Measurements from ENCODE around the gene SRSF5.
A peak's percentile ranks its signal among the peaks of the same experiment; 100 is the strongest.

Gene SRSF5

GRCh38 chr14:69816216-69816615 is 49.3 kb downstream of the SRSF5 start:
- no peak overlapping the region for H3K4me3 ChIP-seq (ENCODE audit: low read depth in 1 of 2, low read length in 1 of 2)
- peaks cover 0 to 5% of the 10 kb centered on the region in 2 experiments for H3K4me1 ChIP-seq (ENCODE audit: control insufficient read depth in 1 of 2, insufficient read depth in 1 of 2, low read depth in 1 of 2, low read length in 1 of 2)
- H3K27ac ChIP-seq = no peak overlapping the region
- no peak for TF ChIP-seq CTCF (IDR thresholded peaks at IDR 0.05)
- no peaks in the 10 kb centered on the region for H3K9me3 ChIP-seq
- H3K36me3 ChIP-seq = no peaks in the 10 kb centered on the region
- peaks cover 49% of the 10 kb centered on the region for H3K27me3 ChIP-seq

- Histone ChIP-seq H3K27me3 (peaks cover 52% of the 10 kb centered on the region), H3K4me1 (ENCODE audit: control insufficient read depth in 1 of 2, insufficient read depth in 1 of 2, low read depth in 1 of 2, low read length in 1 of 2) (peaks cover 0 to 5% of the 10 kb centered on the region in 2 experiments), H3K9me3 (no peaks in the 10 kb centered on the region), H3K27ac (no peak overlapping the region), H3K36me3 (no peaks in the 10 kb centered on the region), H3K4me3 (ENCODE audit: low read depth in 1 of 2, low read length in 1 of 2) (no peak overlapping the region)
- peak; percentile 86 for TF ChIP-seq CTCF (IDR thresholded peaks at IDR 0.05)
Measured at GRCh38 chr14:69818758-69819191, 51.8 kb downstream of the SRSF5 start.

- Histone ChIP-seq H3K4me3 (ENCODE audit: low read depth in 1 of 2, low read length in 1 of 2) (no peak overlapping the region), H3K4me1 (ENCODE audit: control insufficient read depth in 1 of 2, insufficient read depth in 1 of 2, low read depth in 1 of 2, low read length in 1 of 2) (peaks cover 0 to 5% of the 10 kb centered on the region in 2 experiments), H3K27me3 (peaks cover 44% of the 10 kb centered on the region), H3K27ac (no peak overlapping the region), H3K36me3 (no peaks in the 10 kb centered on the region), H3K9me3 (no peaks in the 10 kb centered on the region)
- no peak for TF ChIP-seq CTCF (IDR thresholded peaks at IDR 0.05)
Measured at GRCh38 chr14:69819607-69820006, 52.7 kb downstream of the SRSF5 start.

- no peak for TF ChIP-seq CTCF (IDR thresholded peaks at IDR 0.05)
- H3K4me1 ChIP-seq (ENCODE audit: control insufficient read depth in 1 of 2, insufficient read depth in 1 of 2, low read depth in 1 of 2, low read length in 1 of 2) = peaks cover 0 to 5% of the 10 kb centered on the region in 2 experiments
- H3K4me3 ChIP-seq (ENCODE audit: low read depth in 1 of 2, low read length in 1 of 2) = no peak overlapping the region
- no peak overlapping the region for H3K27ac ChIP-seq
- H3K27me3 ChIP-seq = peaks cover 32% of the 10 kb centered on the region
- no peaks in the 10 kb centered on the region for H3K9me3 ChIP-seq
- no peaks in the 10 kb centered on the region for H3K36me3 ChIP-seq
Measured at GRCh38 chr14:69820991-69821390, 54.0 kb downstream of the SRSF5 start.

Data from neutrophil (primary cell).